ENCODE data around the gene MKNK1. TPM values are rescaled to one million over a fixed set of nuclear protein-coding genes. Genes with fewer than 3 reads are reported as not detected.

The MKNK1 gene
- total and polyA plus RNA-seq, 2 of the 4 experiments (the other 2 are of a cell fraction): 14.3 to 35.2 TPM

- no peak overlapping the region for H2BK5ac ChIP-seq (ENCODE audit: low read depth, low read length, poor library complexity, severe bottlenecking)
- H3K9ac ChIP-seq (ENCODE audit: low read depth, low read length): no peak overlapping the region
- no peak overlapping the region for H3K14ac ChIP-seq (replicated peaks; ENCODE audit: low read depth, low read length)
- no peak overlapping the region for H3K4me3 ChIP-seq (ENCODE audit: insufficient read depth, low read depth, low read length)
- no peak overlapping the region for H2BK120ac ChIP-seq (ENCODE audit: low read depth, low read length)
- no peak overlapping the region for H2BK20ac ChIP-seq (ENCODE audit: low read depth, low read length)
- dilution Hi-C loops (cut with HindIII; ENCODE audit: low sequenced_read_pairs, unreplicated experiment): no loop called here
- no peak overlapping the region for H3K4me2 ChIP-seq (ENCODE audit: low read depth, low read length)
- no peaks in the 10 kb centered on the region for H3K36me3 ChIP-seq (ENCODE audit: control insufficient read depth, insufficient read depth, low read length)
- intact Hi-C loops (cut with micrococcal nuclease): loop anchor here (5.0 kb wide), 1 partner anchor 98 kb away; the partner anchor contains the start of gene EFCAB14
- CTCF ChIA-PET: no interaction called here
- ATAC-seq (ENCODE audit: low read depth) (no peak), DNase-seq (no peak)
- H4K8ac ChIP-seq (ENCODE audit: low read depth in 2 of 2, low read length in 2 of 2): no peak overlapping the region
- H3K18ac ChIP-seq (ENCODE audit: low read depth, low read length): no peak overlapping the region
- H2AK5ac ChIP-seq (ENCODE audit: low read depth, low read length): no peak overlapping the region
- H4K5ac ChIP-seq (ENCODE audit: low read depth, low read length): no peak overlapping the region
- POLR2A ChIA-PET (ENCODE audit: unreplicated experiment): no interaction called here
- no peak overlapping the region for H3K23ac ChIP-seq (ENCODE audit: low read depth, low read length)
- peaks cover 7% of the 10 kb centered on the region for H3K4me1 ChIP-seq (ENCODE audit: control insufficient read depth, insufficient read depth, low read length)
- no peaks in the 10 kb centered on the region for H4K20me1 ChIP-seq (ENCODE audit: insufficient read depth, low read length)
- WGBS, 2 experiments (ENCODE audit: extremely low coverage in 2 of 2, insufficient read length in 1 of 2): 90% methylated on average over 2 of the region's 5 CpGs; no CpG with 5 or more reads in 1 of the 2 experiments
- peaks cover 9 to 19% of the 10 kb centered on the region in 2 experiments for H3K79me1 ChIP-seq (ENCODE audit: low read depth in 1 of 2, low read length in 2 of 2)
- TF ChIP-seq SMC3 (IDR thresholded peaks at IDR 0.05; ENCODE audit: low read depth, low read length) (no peak), FOS (IDR thresholded peaks at IDR 0.05; ENCODE audit: low read depth, low read length) (no peak), RFX5 (IDR thresholded peaks at IDR 0.05; ENCODE audit: low read depth, low read length) (no peak), NFE2L2 (IDR thresholded peaks at IDR 0.05; ENCODE audit: low read depth, low read length) (no peak), MAFK (IDR thresholded peaks at IDR 0.05; ENCODE audit: low read depth, low read length) (no peak)
- TF ChIP-seq, protein P1, sequence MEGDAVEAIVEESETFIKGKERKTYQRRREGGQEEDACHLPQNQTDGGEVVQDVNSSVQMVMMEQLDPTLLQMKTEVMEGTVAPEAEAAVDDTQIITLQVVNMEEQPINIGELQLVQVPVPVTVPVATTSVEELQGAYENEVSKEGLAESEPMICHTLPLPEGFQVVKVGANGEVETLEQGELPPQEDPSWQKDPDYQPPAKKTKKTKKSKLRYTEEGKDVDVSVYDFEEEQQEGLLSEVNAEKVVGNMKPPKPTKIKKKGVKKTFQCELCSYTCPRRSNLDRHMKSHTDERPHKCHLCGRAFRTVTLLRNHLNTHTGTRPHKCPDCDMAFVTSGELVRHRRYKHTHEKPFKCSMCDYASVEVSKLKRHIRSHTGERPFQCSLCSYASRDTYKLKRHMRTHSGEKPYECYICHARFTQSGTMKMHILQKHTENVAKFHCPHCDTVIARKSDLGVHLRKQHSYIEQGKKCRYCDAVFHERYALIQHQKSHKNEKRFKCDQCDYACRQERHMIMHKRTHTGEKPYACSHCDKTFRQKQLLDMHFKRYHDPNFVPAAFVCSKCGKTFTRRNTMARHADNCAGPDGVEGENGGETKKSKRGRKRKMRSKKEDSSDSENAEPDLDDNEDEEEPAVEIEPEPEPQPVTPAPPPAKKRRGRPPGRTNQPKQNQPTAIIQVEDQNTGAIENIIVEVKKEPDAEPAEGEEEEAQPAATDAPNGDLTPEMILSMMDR (conservative IDR thresholded peaks at IDR 0.05; ENCODE audit: low read depth, low read length): no peak
- no peak overlapping the region for H3K27ac ChIP-seq (ENCODE audit: insufficient read depth, low read length)
- H2BK15ac ChIP-seq (ENCODE audit: low read depth, low read length): no peak overlapping the region
- no peak overlapping the region for H3K4ac ChIP-seq (ENCODE audit: low read depth, low read length)
- H3K56ac ChIP-seq (ENCODE audit: extremely low read depth, insufficient read depth, low read length): no peak overlapping the region
- H3K27me3 ChIP-seq (ENCODE audit: control insufficient read depth, insufficient read depth, low read length): no peaks in the 10 kb centered on the region
- H4K91ac ChIP-seq (ENCODE audit: insufficient read depth, low read depth, low read length): no peak overlapping the region
- peaks cover 9% of the 10 kb centered on the region for H3K9me1 ChIP-seq (ENCODE audit: insufficient read depth, low read length)
- no peaks in the 10 kb centered on the region for H3K9me3 ChIP-seq (ENCODE audit: control insufficient read depth, insufficient read depth, low read length)
- in situ Hi-C loops (cut with MboI; ENCODE audit: low sequenced_read_pairs): no loop called here
- BruUV-seq (replicated peaks): no TSS peak
- no peak overlapping the region for H2AFZ ChIP-seq (replicated peaks; ENCODE audit: low read length, poor library complexity)
- H2AK9ac ChIP-seq (replicated peaks; ENCODE audit: low read depth, low read length, poor library complexity): no peak overlapping the region
Observed at GRCh38 chr1:46619656-46620258, 15.7 kb upstream of the MKNK1 start.

Measured in IMR-90 (cell line).